ENCODE measurements around the gene PSMD1.
"Not testable (repeated sequence)": the region's sequence is repeated elsewhere in the genome, so short reads cannot be mapped to it uniquely, and the experiment has no call there.

PSMD1 gene

DNA sequence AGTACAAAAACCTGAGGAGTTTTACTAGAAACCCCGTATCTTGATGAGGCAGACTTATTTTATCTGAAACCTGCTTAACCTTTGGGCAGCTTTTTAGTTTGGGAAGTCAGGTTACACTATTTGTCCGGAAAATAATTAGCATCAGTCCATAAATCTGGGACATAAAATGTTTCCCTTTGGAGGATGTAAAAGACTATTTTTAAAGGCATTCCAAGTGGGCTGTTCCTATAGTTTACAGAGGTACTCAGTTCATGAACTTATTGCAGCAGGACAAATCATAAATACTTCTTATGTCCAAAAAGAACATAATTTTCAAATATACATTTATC, 61.9 kb downstream of the PSMD1 start:
- no peak for DNase-seq

DNA sequence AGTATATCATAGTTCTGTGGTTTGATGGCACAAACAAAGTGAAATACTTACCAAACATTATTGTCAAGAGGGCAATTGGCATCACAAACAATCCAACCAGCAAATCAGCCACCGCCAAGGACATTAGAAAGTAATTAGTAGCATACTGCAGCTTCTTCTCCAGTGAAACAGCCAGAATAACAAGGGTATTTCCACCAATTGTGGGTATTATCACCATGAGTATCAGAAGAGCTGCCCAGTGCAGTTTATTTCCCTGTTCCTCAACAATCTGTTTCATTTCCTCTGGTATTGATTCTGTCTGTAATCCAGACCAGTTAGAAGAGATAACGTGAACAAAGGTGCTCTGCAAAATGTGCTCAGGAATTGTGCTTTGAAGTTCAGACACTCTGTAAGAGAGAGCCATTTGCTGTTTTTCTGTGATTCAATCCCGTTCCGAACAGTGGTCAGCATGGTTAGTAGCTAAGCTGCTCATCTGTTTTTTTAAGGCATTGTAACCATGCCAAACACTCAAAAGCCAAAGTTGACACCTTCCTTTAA, 66.8 kb downstream of the PSMD1 start:
- DNase-seq: no peak

- DNase-seq: no peak
Measured at GRCh38 chr2:231124838-231125568, 68.3 kb downstream of the PSMD1 start, which contains the start of gene HTR2B. HTR2B (minus strand) TSS chr2:231125042; CDS start chr2:231123764, 1,278 bp downstream.

DNA sequence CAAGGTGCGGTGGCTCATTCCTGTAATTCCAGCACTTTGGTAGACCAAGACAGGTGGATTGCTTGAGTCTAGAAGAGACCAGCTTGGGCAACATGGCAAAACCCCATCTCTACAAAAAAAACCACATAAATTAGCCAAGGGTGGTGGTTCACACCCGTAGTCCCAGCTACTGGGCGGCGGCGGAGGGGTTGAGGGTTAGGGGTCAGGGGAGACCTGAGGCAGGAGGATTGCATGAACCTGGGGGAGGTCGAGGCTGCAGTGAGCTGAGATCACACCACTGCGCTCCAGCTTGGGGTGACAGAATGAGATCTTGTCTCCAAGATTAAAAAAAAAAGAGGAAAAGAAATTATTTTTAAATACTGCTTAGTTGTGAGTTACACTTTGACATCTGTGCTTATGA, 69.5 kb downstream of the PSMD1 start:
- DNase-seq: no peak

- DNase-seq: no peak
Measured at GRCh38 chr2:231127480-231127879, 70.8 kb downstream of the PSMD1 start.

DNA sequence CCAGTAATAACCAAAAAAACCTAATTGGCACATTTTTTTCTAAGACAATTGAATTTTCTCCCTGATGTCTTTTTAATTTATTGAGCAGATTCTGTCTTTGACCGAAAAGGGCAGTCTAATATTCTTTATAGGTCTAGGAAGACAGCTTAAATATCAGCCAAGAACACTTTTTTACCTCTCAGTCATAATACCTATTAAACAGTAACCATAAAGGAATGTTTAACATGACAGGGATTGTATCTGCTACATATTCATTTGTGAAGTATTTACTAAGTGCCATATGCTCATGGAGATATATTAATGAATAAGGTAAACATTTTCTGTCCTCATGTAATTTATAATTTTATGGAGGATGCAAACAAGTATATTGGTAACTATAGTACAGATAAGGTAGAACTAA, 71.3 kb downstream of the PSMD1 start:
- DNase-seq: no peak

GRCh38 chr2:231128541-231128940, 71.9 kb downstream of the PSMD1 start:
- no peak for DNase-seq

- no peak for DNase-seq
Measured at GRCh38 chr2:231129216-231129615, 72.5 kb downstream of the PSMD1 start.

GRCh38 chr2:231130336-231131056, 73.8 kb downstream of the PSMD1 start:
- DNase-seq: no peak

DNA sequence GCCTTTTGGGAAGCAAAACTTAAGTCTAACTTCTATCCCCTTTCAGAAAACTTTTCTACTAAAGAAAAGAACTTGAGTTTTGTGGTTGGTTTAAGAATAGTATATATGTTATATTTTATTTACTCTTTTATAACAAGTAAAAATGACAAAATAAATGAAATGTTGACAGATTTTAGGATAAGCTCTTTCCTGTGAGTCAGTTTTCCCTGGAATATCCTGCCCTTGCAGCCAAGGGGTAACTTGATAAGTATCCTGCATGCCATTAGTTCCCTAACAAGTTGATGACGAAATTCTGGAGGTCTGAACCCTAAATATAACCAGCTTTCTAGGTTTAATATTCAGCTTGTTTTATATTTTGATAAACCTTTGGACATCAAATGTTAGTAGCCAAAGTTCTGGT, 75.5 kb downstream of the PSMD1 start:
- no peak for DNase-seq

- DNase-seq: no peak
Measured at GRCh38 chr2:231133365-231134099, 76.9 kb downstream of the PSMD1 start.

DNA sequence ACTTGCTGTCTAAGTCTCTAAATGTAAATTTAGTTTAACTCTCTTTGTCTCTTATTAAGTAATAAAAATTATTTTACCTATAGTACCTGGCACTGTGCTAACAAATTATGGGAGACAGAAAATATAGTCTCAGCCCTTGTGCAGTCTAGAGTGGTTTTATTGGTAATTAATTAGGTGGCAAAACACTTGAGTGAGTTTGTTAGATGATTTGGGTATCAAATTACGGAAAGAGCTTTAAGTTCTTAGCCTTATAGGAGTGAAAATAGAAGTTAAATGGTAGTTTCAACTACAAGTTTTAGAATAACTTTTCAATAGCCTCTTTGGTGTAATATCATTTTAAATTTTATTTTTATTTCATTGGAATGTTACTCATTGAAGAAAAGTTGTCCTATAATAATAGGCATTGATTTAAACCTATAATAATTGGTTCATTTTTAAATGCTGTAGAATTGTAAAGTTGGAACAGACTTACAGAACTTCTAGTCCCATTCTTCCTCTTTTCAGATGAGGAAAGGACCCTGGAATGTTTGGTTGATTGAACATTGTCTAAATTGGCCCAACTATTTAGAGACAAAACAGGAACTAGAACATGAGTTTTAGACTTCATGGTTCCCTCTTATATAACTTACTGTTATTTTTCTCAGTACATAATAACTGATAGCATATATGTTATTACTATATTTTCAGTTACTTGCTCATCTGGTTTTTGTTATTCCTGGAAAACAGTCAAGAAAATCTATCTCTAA, 78.4 kb downstream of the PSMD1 start:
- DNase-seq: no peak

- no peak for DNase-seq
Measured at GRCh38 chr2:231138699-231139098, 82.0 kb downstream of the PSMD1 start.

- no peak for DNase-seq
Measured at GRCh38 chr2:231139796-231140195, 83.1 kb downstream of the PSMD1 start.

GRCh38 chr2:231140808-231141207, 84.1 kb downstream of the PSMD1 start:
- not testable (repeated sequence) for DNase-seq

GRCh38 chr2:231144896-231145295, 88.2 kb downstream of the PSMD1 start:
- no peak for DNase-seq

DNA sequence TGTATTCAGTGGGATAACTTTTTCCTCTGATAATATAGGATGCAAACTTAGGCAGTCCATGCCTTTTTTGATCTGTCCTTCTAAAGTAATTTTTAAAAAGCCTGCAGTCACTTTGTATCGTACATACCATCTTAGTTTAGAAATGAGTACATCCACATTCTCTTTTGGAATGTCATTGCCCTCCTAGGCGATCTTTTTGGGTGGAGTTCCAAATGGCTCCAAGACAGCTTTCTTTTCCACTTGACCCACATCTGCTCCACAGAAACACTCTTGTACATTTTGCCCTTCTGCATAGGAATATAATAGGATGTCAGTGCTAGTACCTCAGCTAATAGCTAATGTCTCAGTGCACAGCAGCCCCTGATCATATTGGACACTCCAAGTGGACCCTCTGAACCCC, 90.0 kb downstream of the PSMD1 start:
- no peak for DNase-seq

DNA sequence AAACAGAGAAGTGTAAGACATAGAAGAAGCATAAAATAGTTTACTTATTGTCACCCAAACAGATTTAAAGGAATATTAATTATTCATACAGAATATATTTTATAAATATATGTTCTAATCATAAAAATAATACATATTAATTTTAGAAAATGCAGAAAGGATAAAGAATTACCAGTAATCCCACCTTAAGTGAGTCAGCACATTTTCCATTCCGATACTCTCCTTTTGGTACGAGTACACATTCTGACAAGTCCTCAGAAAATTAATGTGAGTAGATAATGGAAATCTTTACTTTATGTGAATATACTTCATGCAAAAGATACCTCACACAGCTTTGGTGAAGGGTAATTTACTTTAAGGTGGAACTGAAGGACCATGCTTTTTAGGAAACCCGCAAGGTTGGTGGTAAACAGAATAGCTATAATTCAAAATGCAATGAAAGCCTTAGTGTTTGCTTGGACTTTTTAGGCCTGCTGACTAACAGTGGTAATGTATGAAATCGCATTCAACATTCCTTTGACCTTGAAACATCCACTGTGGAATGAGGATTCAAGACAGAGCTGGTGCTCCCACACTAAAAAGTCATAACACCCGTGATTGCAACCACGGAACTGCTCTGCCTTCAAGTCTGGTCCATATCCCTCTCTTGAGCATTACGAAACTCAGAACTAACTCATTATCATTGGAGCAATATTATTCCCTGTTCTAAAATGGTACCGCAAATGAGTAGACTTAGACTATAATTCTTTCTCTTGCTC, 96.3 kb downstream of the PSMD1 start:
- DNase-seq: no peak

DNA sequence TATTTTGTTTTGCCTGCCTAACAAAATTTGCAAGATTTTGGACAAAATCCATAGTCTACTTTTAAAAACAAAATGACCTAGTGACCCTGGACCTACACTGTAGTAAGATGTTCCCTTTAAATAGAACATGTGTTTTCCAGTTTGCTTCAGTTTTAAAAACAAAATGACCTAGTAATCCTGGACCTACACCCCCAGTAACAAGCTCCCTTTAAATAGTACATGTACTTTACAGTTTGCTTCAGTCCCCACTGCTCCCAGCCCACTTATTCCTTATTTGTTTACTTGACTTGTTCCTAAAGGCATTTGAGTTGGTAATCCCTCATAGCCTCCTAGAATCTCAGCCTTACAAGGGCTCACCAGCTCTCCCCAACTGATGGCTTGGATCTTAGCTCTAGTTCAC, 102.6 kb downstream of the PSMD1 start:
- DNase-seq: no peak

- DNase-seq: no peak
Measured at GRCh38 chr2:231160701-231161100, 104.0 kb downstream of the PSMD1 start.

- no peak for DNase-seq
Measured at GRCh38 chr2:231161252-231161839, 104.7 kb downstream of the PSMD1 start.

DNA sequence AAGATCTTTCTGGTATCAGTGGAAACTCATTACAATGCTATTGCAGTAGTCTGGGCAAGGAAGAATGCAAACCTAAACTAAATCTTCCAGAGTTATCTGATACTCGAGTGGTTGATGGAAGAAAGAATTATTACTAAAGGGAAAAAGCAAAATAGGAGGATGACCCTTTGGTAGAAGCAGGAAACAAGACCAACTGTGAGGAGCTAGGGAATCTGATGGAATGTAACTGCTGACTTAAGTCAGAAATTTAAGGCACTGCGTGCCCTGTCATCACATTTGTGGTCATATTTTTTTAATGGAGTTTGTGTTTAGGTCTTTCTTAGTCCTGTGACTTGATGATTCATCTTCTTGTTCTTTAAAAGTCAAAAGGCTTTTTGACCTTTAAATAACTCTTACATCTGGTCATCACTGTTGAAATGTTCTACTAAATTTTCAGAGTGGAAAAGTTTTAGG, 105.2 kb downstream of the PSMD1 start:
- DNase-seq: no peak

Measured in effector CD4-positive, alpha-beta T cell (primary cell).